Measurements from ENCODE around the gene CYP3A7.
A peak's percentile ranks its signal among the peaks of the same experiment; 100 is the strongest.

GRCh38 chr7:99752356-99752755, 17.4 kb upstream of the CYP3A7 start:
- peak; percentile 23 to 60 (median 53) for TF ChIP-seq POLR2A (IDR thresholded peaks at IDR 0.05)
- TF ChIP-seq CTCF (IDR thresholded peaks at IDR 0.05): no peak
